CD4-positive, alpha-beta T cell treated with Interferon gamma for 1 hour (primary cell): ENCODE results near the gene SERINC5.

Source experiments
- DNase-seq: peaks from one replicate; pipeline ENCODE4 v3.0.0-alpha.2; 2020

Gene SERINC5

GRCh38 chr5:80090884-80091166, 165.0 kb downstream of the SERINC5 start:
- DNase-seq, result no peak

GRCh38 chr5:80083101-80083890, 172.6 kb downstream of the SERINC5 start:
- DNase-seq, result no peak

- DNase-seq, result peak; percentile 33
Measured at GRCh38 chr5:80082731-80083100, 173.1 kb downstream of the SERINC5 start.

DNA sequence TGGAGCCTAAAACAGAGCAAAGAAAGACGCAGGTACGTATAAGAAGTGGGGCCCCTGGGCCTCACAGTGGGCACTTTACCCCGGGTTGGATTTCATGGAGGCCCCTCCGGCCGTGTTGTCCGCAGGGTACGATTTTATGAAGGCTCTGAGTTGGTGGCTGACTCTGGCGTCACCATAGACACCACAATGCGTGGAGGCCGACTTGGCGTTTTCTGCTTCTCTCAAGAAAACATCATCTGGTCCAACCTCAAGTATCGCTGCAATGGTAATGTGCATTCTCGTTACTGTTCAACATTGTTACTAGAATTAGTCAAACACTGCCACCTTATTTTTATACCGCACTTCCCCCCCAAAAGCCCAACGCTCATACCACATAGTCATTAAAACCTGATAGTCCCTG, 173.6 kb downstream of the SERINC5 start:
- no peak for DNase-seq

- DNase-seq, result no peak
Measured at GRCh38 chr5:80078921-80079320, 176.9 kb downstream of the SERINC5 start.

- DNase-seq, result no peak
Measured at GRCh38 chr5:80077051-80077714, 178.7 kb downstream of the SERINC5 start.

DNA sequence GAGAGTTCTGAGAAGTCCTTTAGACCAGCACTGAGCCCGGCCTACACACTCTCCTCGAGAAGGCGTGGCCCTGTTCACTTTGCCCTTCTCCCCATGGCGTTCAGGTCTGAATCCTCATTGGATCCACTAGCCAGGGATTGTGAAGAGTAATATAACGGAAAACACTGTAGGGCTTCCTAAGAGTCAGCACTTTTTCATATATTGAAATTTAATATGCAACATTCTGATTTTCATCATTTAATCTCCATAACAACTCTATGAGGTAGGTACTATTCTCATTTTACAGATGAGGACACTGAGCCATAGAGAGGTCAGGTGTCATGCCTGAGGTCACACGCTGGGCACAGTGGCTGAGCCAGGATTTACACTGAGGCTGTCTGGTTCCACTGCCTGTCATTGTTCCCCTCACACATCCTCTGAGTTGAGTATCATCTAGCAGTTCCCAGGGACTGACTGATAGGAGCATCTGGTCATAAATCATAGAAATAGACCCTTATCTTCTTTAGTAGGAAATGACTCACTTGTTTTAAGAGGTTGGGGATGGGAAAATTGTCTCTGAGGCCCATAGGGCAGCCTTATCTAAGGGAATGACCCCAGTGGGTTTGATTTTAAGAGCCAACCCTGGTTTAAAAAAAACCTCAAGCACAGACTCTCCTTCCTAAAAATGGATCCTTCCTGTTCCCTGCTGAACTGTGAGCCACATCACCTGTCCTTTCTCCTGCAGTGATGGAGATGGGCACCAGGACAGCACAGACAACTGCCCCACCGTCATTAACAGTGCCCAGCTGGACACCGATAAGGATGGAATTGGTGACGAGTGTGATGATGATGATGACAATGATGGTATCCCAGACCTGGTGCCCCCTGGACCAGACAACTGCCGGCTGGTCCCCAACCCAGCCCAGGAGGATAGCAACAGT, 179.5 kb downstream of the SERINC5 start:
- no peak for DNase-seq

- no peak for DNase-seq
Measured at GRCh38 chr5:80072103-80073073, 183.5 kb downstream of the SERINC5 start.

GRCh38 chr5:80071510-80072021, 184.3 kb downstream of the SERINC5 start:
- no peak for DNase-seq

DNA sequence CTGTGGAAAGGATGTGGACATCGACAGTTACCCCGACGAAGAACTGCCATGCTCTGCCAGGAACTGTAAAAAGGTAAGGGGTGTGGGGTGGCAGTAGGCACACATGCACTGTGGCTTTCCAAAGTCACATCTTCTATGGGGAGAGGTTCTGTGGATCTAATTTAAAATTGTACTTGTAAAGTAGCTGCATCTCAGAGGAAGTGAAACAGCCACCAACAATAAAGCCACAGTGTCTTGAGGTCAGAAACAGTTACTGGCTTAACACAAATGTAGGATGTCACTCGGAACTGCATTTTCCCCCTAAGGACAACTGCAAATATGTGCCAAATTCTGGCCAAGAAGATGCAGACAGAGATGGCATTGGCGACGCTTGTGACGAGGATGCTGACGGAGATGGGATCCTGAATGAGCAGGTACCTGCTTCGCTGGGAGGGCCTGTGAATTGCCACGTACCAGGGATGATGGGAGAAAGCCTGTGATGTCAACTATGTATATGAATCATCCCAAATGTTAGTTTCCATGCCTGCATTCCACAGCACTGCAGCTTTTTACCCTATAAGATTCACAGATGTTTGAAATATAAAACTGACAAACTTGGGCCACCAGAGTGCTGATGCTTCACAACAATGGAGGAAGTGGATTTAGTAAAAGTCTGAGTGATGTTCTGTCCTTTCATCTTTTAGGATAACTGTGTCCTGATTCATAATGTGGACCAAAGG, 185.4 kb downstream of the SERINC5 start:
- DNase-seq, result no peak

GRCh38 chr5:80069918-80070318, 185.9 kb downstream of the SERINC5 start:
- no peak for DNase-seq

DNA sequence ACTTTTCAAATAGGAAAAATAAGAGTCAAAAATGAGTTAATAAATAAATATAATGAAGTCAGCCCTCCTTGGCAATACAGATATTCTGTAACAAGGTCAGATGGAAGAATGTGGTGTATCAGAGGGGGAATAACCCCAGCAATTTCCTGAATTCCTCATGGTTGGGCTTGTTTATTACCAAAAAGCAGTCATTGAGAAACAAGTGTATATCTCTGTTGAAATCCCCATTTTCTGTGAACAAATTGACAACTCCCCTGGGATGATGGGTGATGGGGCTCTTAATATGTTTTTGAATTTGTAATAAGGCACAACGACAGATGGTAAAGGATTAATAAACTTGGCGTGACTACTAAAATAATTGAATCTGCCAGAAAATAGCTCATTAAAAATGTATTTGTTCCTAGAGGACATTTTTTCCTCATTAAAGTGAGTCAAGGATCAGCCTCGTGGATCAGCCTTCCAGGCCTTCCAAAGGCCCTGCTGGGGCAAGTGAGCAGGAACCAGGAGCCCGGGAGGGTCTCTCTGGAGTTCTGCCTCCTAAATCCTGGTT, 186.5 kb downstream of the SERINC5 start:
- DNase-seq, result no peak

- DNase-seq, result no peak
Measured at GRCh38 chr5:80068775-80069174, 187.1 kb downstream of the SERINC5 start.

GRCh38 chr5:80068246-80068636, 187.6 kb downstream of the SERINC5 start:
- DNase-seq, result no peak

DNA sequence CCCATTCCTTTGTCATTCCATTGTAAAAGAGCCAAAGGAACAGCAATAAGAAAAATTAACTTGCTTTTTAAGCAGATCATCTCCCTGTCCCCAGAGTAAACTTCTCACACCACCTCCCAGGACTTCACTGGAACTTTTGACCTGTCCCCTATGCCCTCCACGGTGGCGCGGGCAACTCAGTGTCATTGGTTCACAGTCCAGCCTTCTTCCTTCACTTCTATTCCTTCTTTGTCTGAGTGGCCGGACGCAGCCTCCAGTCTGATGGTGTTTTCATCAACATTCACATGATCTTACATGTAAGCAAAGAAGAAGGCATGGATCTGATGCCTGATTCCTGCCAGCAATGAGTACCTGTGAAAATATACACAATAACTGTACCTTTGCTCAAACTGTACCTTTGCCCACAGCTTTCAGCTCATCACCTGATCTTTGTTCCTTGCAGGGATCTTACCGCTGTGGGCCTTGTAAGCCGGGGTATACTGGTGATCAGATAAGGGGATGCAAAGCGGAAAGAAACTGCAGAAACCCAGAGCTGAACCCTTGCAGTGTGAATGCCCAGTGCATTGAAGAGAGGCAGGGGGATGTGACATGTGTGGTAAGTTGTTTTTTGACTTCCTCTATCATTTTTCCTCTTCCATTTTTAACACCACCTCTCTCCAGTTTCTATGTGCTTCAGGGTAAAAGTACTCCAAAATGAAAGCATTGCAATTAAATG, 188.2 kb downstream of the SERINC5 start:
- DNase-seq, result no peak

DNA sequence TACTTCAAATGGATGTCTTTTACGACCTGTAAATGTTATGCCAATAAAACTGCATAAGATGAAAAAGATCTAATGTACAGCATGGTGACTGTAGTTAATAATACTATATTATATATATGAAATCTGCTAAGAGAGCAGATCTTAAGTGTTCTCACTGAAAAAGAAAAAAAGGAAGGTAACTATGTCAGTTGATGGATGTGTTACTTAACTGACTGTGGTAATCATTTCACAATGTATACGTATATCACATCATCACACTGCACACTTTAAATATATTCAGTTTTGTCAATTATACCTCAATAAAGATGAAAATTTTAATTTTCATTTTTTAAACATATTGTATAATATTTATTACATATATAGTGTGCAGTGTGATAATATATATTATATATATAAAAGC, 188.8 kb downstream of the SERINC5 start:
- no peak for DNase-seq

DNA sequence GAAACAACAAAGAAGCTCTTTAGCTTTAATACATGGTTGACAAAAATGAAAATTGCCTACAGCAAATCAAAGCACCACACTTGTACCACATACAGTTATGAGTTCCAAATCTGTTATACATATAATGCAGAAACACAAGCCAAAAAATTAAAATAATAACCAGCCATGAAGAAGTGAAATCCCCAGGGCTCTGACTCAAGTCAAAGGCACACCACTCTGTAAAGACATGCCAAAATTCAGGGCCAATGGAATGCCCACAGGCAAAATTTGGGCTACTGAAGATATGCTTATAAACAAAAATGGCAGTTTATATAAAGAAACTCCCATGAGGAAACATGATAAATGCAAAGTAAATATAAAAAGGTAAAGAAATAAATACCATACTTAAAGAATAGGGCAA, 191.7 kb downstream of the SERINC5 start:
- DNase-seq, result no peak
